ENCODE data around the gene HPSE2.

DNA sequence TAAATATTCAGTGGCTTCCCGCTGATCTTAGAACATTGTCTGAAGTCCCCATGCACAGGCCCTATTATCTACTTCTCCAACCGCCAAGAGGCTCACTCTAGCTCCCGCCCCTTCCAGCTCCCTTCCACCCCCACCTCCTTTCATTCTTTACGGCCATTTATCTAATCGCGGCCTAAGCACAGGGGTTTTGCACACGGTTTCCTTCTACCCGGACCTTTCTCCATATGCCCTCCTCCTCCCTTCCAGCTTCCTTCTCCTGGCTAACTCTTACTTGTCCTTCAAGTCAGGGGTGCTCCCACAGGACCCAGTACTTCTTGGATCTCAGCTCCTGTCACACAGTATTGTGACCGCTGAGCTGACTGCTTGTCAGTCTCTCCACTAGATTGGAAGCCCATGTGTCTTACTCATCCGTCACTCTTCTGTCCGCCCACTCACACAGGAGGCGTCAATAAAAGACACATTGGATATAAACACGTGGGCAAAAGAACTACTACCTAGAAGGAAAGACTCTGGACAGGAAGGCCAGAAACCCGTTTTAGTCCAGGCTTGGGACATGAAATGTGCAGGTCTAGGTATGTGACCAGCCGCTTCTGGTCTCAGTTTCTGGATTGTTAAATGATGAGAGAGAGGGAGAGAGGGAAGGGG, 768.7 kb downstream of the HPSE2 start:
- no peak for TF ChIP-seq JUNB (IDR thresholded peaks at IDR 0.05)
- TF ChIP-seq ESRRA (IDR thresholded peaks at IDR 0.05; ENCODE audit: borderline replicate concordance, low read length), result no peak
- no peak for TF ChIP-seq CTCF (IDR thresholded peaks at IDR 0.05)
- no peak for TF ChIP-seq BHLHE40 (IDR thresholded peaks at IDR 0.05; ENCODE audit: low read depth, low read length)
- no peak for TF ChIP-seq FOXS1 (CRISPR knock-in tag; IDR thresholded peaks at IDR 0.05)
- TF ChIP-seq FOSL2 (IDR thresholded peaks at IDR 0.05), result no peak
- TF ChIP-seq FOSL2 (CRISPR knock-in tag; IDR thresholded peaks at IDR 0.05), result no peak
- TF ChIP-seq REST (IDR thresholded peaks at IDR 0.05), result no peak
- no peak for TF ChIP-seq EP300 (IDR thresholded peaks at IDR 0.05)
- TF ChIP-seq HMGXB4 (CRISPR knock-in tag; IDR thresholded peaks at IDR 0.05; ENCODE audit: borderline replicate concordance), result no peak
- TF ChIP-seq, protein P1, sequence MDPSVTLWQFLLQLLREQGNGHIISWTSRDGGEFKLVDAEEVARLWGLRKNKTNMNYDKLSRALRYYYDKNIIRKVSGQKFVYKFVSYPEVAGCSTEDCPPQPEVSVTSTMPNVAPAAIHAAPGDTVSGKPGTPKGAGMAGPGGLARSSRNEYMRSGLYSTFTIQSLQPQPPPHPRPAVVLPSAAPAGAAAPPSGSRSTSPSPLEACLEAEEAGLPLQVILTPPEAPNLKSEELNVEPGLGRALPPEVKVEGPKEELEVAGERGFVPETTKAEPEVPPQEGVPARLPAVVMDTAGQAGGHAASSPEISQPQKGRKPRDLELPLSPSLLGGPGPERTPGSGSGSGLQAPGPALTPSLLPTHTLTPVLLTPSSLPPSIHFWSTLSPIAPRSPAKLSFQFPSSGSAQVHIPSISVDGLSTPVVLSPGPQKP (IDR thresholded peaks at IDR 0.05; ENCODE audit: low read depth, low read length), result no peak
- no peak for TF ChIP-seq PHF8 (IDR thresholded peaks at IDR 0.05; ENCODE audit: borderline replicate concordance, low read depth)
- TF ChIP-seq SMC3 (IDR thresholded peaks at IDR 0.05), result no peak
- TF ChIP-seq, protein P2, sequence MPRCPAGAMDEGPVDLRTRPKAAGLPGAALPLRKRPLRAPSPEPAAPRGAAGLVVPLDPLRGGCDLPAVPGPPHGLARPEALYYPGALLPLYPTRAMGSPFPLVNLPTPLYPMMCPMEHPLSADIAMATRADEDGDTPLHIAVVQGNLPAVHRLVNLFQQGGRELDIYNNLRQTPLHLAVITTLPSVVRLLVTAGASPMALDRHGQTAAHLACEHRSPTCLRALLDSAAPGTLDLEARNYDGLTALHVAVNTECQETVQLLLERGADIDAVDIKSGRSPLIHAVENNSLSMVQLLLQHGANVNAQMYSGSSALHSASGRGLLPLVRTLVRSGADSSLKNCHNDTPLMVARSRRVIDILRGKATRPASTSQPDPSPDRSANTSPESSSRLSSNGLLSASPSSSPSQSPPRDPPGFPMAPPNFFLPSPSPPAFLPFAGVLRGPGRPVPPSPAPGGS (IDR thresholded peaks at IDR 0.05), result no peak

Data from A549 (cell line).